GM12875 (cell line): ENCODE results near the gene TAF1C.

Experiments
- H3K4me3 ChIP-seq: one replicate; pipeline ENCODE4 v1.5.1; 2011; ENCODE audit warnings: low read depth, low read length, control low read depth
- CTCF ChIP-seq: IDR thresholded peaks from 2 replicates; pipeline ENCODE4 v1.5.1; 2011; ENCODE audit warnings: low read depth, mild to moderate bottlenecking, control low read depth, inconsistent platforms, low read length, moderate library complexity, borderline replicate concordance; ENCODE audit not compliant: insufficient read depth

Gene TAF1C

GRCh38 chr16:84228256-84228838, 41.5 kb upstream of the TAF1C start:
- no peak overlapping the region for H3K4me3 ChIP-seq
- TF ChIP-seq CTCF, result no peak

DNA sequence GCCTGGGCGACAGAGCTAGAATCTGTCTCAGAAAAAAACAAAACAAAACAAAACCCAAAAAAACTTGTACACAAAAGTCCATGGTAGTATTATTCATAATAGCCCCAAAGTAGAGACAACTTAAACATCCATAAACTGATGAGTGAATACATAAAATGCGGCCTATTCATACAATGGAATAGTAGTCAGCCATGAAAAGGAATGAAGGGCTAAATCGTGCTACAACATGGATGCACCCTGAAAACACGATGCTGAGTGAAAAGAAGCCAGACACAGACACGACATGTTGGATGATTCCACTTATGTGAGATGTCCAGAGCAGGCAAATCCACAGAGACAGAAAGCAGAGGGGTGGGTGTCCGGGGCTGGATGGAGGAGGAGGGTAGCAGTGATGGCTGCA, 40.7 kb upstream of the TAF1C start:
- H3K4me3 ChIP-seq, result no peak overlapping the region
- no peak for TF ChIP-seq CTCF

DNA sequence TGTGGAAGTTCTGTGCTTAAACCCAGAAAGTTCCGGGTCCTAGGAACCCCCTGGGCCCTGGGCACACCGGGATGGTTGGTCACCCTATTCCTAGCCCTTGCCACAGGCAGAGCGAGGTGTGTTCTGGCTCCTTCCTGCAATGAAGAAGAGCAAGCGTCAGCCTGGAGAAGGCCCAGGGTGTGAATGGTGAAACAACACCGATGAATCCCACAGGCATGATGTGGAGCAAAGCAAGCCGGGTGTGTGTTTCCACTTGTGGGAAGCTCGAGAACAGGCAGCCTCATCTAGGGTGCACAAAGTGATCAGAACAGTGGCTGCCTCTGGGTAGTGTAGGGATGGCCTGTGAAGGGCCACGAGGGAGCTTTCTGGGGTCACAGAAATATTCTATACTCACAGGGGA, 39.2 kb upstream of the TAF1C start:
- H3K4me3 ChIP-seq, result no peak overlapping the region
- no peak for TF ChIP-seq CTCF

- TF ChIP-seq CTCF, result no peak
- no peak overlapping the region for H3K4me3 ChIP-seq
Observed at GRCh38 chr16:84225571-84225970, 38.7 kb upstream of the TAF1C start.

GRCh38 chr16:84225126-84225525, 38.3 kb upstream of the TAF1C start:
- TF ChIP-seq CTCF, result no peak
- no peak overlapping the region for H3K4me3 ChIP-seq

- no peak overlapping the region for H3K4me3 ChIP-seq
- TF ChIP-seq CTCF, result no peak
Observed at GRCh38 chr16:84224554-84224953, 37.7 kb upstream of the TAF1C start.

DNA sequence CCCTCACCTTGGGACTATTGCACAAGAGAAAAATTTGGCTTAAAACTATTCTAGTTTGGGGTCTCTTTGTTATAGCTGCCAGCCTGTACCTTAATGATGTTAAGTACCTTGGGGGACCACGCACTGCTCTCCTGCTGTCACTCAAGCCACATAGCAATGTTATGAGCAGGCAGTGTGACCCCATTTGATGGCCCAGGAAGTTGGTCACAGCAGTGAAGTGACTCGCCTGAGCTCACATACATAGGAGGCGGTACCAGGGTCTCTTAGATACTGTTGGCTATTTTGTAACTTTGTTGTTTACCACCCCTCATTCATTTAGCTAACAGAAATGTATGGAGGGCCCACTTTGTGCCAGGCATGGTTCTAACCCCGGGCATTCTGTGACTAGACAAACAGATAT, 36.6 kb upstream of the TAF1C start:
- no peak for TF ChIP-seq CTCF
- no peak overlapping the region for H3K4me3 ChIP-seq
